Esophagus muscularis mucosa (tissue), 3 donors: Measurements from ENCODE around the gene CTIF.

Source experiments
- EP300 ChIP-seq: sonication (generic); formaldehyde crosslinking; IDR thresholded peaks from one replicate; pipeline ENCODE4 v1.6.1; 2017; ENCODE audit warnings: antibody characterized with exemption
- TF ChIP-seq, protein P1 (sequence below), 3 experiments: fragments of 200-600 bp in 2 of 3; fragments of 450-650 bp in 1 of 3; sonication (generic) in 2 of 3; IDR thresholded peaks; one replicate each; pipeline ENCODE4 v1.5.1; 2017 to 2019; ENCODE audit warnings: antibody characterized with exemption in 3 of 3, mild to moderate bottlenecking in 2 of 3, moderate library complexity in 1 of 3

DNA sequence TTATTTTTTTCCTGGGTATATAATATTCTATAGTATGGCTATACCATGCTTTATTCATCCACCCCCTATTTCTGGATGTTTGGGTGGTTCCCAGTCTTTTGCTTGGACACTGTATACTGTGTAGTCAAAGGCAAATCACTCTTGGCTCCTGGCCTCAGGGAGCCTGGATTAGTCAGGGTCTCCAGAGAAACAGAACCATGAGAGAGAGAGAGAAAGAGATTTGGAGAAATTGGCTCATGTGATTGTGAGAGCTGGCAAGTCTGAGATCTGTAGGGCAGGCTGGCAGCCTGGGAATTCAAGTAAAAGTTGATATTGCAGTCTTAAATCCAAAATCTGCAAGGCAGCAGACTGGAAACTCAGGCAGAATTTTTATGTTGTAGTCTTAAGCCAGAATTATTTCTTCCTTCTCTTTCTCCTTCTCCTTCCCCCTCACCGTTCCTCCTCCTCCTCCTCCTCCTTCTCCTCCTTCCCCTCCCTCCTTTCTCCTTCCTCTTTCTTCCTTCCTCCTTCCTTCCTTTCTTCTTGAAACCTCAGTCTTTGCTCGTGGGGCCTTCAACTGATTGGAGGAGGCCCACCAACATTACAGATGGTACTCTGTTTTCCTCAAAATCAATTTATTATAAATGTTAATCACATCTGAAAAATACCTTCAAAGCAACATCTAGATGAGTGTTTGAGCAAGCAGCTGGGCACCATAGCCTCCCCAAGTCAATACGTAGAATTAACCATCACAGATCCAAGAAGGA lies 33.0 kb downstream of the CTIF start:
- TF ChIP-seq, protein P1, sequence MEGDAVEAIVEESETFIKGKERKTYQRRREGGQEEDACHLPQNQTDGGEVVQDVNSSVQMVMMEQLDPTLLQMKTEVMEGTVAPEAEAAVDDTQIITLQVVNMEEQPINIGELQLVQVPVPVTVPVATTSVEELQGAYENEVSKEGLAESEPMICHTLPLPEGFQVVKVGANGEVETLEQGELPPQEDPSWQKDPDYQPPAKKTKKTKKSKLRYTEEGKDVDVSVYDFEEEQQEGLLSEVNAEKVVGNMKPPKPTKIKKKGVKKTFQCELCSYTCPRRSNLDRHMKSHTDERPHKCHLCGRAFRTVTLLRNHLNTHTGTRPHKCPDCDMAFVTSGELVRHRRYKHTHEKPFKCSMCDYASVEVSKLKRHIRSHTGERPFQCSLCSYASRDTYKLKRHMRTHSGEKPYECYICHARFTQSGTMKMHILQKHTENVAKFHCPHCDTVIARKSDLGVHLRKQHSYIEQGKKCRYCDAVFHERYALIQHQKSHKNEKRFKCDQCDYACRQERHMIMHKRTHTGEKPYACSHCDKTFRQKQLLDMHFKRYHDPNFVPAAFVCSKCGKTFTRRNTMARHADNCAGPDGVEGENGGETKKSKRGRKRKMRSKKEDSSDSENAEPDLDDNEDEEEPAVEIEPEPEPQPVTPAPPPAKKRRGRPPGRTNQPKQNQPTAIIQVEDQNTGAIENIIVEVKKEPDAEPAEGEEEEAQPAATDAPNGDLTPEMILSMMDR (IDR thresholded peaks at IDR 0.05): no peak
- TF ChIP-seq EP300: no peak
